HG03159 (cell line): ENCODE data around the gene TPD52L1.

Source experiments
- ATAC-seq: cut with Tn5 transposase; IDR thresholded peaks from one replicate; pipeline ENCODE4 v1.9.1; 2021; ENCODE audit warnings: mild to moderate bottlenecking, moderate library complexity; ENCODE audit not compliant: unreplicated experiment

The TPD52L1 gene

DNA sequence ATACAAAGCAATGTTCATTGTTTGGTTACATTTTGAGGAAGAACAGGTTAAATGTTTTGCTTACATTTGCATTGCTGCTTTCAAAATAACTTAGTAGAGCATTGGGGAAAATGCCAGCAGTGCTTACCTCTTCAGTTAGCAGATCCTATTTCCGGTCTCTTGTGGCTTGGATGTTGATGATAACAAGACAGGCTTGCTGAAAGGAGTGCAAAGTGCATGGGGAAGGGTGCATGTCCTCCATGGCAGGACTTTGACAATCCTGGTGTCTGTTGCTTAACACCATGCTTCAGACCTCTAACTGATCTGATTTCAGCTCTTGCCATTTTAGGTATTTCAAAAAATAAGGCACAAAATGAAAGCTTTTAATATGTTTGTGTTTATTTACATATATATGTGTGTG, 21.1 kb downstream of the TPD52L1 start:
- no peak for ATAC-seq

DNA sequence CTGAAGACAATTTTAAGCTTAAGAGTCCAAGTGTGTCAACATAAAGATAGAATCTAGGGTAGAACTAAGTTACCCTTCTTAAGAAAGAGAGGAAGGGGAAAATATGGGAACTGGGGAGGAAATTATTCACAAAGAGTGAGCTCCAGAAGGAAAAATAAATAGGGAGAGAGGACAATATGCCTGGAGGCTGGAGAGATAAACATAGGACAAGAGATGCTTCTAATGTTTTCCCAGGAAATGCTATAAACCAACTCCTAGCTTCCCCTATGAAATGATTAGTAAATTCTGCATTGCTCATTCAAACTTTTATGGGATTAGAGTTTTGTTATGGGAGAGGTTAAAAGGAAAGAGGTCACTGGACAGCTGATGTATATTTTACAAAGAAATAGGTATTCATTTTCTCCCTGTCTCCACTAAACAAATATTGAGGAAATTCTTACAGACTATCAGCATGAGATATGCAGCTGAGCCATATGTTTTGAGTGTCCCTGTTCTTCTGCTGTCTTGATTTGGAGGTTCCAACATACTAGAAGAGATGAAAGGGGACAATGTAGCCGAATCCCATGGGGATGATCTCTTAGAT, 22.0 kb downstream of the TPD52L1 start:
- no peak for ATAC-seq

DNA sequence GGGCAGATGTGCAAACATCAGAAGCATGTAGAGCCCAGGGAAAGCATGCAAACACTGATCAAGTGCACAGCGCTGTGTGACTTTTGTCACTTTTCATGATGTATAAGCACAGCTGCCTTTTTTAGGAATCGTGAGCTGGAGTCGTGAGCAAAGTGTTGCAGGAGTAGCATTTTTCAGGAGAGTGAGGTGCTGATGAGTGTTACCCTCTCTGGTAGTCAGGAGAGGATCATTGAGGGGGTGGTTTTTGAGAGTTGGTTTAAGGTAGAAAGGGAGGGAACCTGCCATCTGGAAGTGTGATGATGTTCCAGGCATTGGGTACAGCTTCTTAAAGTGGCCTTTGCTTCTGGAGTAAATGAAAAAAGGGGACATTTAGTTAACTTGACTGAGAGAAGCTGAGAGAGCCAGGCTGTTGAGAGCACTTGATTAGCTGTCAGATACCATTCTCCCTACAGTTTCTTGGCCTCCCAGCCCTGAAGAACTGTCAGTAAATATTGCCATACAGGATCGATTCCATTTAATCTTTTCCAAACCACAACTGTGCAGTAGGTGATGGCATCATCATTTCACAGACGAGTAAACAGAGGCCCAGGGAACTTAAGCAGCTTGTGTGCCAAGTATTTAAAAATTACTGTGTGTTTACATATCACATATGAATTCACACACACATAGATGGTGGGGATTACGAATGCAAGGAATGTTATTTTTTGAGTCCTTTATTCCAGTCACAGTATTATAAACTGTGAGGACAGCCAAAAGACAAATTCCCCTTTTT, 28.9 kb downstream of the TPD52L1 start:
- ATAC-seq: no peak

DNA sequence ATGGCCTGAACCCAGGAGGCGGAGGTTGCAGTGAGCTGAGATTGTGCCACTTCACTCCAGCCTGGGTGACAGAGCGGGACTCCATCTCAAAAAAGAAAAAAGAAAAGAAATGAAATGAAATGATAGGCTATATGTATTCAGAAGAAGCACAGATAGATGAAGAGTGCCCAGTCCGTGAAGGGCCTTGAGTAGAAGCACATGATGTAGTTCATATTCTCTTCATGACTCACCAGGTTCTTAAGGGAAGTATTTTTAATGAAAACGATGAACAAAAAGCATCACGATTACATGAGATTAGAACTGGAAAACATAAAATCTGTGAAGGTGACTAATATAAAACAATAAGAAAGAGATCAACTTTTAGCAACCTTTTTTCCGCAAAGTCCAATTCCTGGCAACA, 29.8 kb downstream of the TPD52L1 start:
- no peak for ATAC-seq

DNA sequence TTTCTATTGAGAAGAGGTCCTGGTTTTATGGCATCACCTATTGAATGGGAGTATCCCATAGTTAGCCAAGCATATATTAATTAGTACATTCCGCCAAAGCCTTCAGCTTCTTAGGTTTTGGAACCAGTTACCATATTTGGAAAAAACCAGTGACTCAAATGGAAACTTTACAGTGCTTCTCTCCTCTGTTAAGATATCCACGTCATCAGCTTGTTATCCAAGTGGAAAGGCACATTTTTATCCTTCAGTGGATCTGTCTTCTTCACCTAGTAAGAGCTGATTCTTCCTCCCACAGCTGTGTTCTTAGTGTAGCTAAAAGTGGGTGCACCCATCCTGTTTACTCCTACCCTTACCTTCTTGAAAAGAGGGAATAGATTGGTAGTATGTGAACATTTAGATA, 34.5 kb downstream of the TPD52L1 start:
- ATAC-seq: no peak

DNA sequence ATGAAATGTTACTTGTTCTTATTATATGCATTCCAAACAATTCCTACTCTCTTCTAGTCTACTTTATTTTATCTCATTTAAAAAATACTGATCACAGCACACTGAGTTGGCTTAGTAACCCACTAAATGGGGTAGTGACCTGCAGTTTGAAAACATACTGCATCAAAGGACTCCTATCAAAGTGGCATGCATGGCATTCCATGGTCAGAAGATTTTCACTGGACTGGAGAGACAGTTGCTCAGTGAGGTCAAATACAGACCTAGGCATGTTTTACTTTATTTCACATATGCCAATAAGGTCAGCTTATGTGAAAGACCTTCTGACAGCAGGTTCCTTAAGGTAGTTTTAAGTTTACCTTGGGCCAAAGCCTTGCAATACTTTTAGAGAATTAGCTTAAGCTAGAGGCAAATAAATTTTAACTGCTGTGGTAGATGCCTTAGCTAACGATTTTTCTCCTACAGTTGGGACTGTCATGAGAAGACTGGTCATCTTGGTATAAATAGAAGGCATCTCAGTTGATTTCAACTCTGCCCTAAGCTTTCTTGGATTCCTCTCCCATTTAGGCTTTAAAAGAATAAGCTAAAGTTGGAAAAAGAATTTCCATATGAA, 35.1 kb downstream of the TPD52L1 start:
- ATAC-seq: no peak

DNA sequence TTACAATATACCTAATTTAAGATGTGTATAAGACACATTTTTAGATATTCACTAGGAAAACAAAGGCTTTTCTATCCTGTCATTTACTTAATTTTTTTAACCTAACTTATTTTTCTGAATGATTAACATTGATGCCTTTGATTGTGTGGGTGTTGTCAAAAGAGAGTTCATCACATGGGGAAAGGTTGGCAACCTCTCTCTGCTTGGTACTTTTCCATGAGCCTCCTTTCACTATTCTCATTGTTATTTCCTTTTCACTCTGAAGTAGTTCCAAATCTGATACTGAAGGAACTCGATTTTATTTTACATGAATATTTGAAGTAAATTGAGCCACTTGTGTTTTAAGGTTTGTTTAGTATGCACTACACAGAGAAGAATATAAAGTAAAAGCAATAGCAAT, 35.9 kb downstream of the TPD52L1 start:
- ATAC-seq: no peak

DNA sequence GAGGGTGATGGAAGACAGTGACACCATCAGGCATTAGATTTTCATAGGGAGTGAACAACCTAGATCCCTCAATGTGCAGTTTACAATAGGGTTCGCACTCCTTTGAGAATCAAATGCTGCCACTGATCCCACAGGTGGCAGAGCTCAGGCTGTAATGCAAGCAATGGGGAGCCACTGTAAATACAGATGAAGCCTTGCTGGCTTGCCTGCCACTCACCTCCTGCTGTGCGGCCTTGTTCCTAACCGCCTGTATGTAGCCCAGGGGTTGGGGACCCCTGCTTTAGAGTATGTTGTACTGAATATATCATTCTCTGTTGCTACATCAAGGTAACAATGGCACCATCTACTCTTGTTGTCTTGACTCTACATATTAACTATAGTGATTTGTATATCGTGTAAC, 37.1 kb downstream of the TPD52L1 start:
- ATAC-seq: no peak

DNA sequence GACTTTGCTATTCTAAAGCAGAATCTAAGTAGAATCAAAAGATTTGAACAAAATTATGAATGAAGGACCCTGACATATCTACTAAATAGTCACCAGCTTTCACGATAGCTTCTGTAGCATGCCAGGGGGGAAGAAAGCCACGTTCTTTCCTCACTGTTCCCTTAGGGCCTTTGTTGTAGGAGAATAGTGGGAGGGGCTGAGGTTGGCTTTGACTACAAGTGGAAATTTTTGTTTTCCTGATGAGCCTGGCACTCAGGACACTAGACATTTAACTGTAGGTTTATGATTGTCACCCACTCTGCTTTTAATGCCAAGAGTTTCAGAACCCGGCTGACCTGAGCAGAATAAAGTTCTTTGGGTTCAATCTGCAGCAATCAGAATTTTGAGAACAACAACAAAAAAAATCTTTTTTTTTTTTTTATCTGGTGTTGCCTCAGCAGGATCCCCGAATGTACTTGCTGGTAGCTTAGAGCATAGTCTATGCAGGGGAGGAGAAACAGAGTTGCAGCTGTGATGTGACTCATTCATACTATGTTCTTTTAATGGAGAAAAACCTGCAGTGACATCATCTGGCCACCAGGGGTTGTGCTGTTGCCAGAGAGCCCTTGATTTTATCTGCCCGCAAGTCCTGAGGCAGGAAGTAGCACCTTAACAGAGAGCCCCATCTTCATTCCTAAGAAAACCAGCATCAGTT, 38.5 kb downstream of the TPD52L1 start:
- ATAC-seq: peak; percentile 99

DNA sequence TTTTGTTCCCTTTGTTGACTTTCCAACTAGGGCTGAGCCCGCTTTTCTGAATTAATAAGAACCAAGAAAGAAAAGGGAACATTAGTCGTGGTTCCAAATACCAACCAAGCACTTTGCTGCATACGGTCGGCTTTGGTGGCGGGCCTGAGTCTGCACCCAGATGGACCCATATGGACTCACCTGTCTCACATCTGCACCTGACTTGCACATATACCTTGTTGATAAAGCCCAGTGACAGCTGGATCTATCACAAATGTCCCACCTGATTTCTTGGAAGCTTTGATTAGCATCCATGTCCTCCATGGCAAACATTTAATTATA, 39.0 kb downstream of the TPD52L1 start:
- peak; percentile 14 for ATAC-seq

DNA sequence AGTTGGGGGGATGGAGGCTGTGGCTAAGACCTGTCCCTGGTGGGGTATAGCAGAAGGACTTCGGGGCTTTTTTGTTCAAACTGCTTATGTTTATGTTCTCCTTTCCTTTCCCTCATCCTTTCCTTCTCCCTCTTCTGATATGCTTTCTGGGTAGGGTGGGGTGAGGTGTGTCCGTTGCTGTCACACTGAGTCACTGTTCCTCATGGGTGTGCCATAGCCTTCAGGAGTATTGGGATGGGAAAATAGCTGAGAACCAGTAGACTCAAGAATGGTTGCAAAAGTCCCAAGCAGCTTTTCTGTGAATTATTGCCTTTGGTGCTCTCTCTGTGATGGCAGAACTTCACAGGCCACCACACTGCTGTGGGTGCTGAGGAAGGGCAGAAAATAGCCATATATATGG, 39.6 kb downstream of the TPD52L1 start:
- ATAC-seq: no peak

DNA sequence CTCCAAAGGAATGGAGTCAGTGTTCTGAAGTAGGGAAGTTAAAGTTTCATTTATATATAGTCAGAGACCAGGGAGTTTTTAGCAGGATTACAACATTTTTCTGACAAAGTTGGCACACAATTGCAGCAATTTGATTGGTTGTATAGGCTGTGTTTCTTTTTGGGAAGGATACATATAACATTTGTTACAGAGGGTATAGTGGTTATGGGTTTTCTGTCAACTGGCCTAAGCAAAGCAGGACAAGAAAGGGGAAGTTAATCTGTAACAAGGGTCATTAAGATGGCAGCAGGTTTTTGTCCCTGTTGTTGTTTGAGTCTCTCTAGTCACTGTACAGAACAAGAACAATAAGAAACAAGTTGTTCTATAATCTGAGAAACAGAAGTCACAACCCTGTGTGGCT, 41.4 kb downstream of the TPD52L1 start:
- ATAC-seq: no peak

DNA sequence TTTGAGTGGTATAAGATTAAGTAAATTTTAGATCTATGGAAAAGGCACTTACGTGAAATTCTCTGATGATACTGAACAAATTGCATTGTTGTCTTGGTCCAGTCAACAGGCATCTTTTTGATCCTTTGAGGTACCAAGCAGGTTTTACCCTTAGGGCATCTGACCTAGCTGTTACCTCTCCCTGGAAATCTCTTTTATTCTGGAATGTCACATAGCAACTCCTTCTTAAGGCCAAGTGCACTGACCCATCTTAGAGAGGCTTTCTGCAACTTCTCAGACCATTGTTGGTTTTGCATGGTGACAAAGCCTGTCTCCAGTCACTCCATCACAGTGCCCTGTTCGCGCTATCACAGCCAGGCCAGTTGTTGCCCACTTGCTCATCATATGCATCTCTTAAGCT, 42.0 kb downstream of the TPD52L1 start:
- ATAC-seq: no peak

DNA sequence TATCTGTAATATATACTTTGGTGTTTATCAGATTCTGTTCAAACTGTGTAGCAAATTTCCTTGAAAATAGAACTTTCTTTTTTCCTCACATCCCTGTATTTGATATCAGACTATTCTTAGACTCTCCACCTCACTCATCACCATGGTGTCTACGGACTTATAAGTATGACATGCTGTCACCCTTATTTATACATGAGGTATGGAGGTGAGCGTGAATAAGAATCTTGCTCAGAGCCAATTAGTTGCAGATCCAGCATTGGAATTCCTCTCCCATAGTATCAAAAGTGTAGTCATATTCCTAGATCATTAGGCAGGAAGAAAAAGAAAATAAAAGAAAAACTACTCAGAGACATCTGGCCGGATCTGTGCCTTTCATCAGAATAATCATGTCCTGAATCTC, 43.0 kb downstream of the TPD52L1 start:
- ATAC-seq: no peak

DNA sequence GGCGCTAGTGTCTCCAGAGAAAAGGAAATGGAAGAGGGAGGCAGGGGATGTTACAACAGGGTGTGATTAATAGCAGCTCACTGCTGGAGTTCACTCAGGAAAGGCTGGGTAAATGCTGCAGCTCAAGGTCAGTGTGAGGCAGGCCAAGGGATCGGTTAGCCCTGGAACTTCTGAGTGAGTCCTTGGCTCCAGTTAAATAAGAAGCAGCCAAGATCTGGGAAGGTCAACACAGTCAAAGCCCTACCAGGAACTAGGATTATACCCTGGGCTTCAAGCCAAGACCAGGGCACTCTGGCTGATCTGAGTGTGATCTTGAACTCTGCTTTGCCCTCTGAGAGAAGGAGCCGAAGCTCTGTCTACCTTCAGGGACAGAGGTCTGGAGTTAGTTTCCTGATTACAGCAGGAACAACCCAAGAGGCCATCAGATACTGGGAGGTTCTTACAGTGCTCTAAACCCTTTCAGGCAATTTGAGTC, 44.3 kb downstream of the TPD52L1 start:
- ATAC-seq: no peak

DNA sequence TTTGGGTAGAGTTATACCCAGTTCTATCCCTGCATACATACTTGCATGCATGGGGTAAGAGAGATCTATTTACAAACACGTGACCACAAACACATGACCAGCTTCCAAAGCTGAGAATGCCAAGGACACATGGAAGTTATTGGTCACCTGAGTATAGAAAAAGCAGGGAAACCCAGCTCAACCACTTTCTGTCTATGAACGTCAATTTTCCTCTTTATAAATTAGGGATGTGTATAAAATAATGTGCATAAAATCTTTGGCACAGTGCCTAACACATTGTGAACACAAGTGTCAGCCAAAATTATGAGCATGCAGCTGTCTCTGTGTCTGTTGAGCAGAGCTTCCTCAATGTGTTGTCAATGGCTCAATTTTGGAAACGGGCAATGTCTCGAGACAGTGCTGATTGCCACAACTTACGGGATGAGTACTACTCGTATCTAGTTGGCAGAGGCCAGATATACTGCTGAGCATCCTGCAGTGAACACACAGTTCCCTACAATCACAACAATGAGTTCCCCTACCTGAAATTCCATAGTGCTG, 44.9 kb downstream of the TPD52L1 start:
- ATAC-seq: no peak

DNA sequence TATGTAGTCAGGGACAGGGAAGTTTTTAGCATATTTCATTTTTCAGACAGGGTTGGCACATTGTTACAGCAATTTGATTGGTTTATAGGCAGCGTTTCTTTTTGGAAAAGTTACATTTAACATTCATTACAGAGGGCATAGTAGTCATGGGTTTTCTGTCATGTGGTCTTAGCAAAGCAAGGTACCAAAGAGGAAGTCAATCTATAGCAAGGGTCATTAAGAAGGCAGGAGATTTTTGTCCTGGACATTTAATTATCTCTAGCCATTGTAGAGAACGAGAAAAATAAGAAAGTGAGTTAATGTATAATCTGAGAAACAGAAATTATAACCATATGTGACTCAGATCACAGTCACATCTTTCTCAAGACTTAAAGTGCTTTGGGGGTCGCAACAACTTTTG, 47.4 kb downstream of the TPD52L1 start:
- no peak for ATAC-seq

DNA sequence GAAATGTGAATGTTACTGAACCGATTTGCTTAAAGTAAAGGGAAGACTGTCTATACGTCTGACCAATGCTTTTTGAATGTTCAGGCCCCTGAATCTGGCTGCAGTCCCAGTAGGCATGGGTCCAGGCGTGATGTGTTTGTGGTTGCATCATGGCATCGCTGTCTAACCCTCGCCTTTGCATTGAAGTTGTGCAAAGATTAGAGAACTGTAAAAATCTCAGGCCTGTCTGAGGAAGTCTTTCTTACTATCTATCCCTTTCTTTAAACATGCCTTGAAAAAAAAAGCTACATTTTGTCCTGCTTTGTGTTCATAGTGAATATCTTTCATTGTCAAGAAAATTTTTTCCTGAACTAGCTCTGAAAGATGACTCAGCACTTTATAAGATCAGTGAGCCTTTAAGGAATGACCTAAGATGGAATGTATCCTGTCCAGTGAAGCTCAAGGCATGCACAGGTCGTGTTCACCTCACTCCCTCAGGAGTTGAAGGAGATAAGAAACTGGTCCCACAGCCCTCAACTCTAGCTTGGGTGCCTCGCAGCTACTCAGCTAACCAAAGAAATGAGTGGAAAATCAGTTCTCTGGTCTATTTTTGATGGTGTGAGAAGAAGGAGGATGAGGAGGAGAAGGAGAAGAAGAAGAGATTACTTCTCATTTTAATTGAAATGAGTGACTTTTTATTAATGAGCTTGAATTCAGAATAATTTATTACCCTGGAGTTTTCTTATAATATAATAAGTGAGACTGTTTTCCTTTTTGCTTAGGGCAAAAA, 48.6 kb downstream of the TPD52L1 start:
- no peak for ATAC-seq

DNA sequence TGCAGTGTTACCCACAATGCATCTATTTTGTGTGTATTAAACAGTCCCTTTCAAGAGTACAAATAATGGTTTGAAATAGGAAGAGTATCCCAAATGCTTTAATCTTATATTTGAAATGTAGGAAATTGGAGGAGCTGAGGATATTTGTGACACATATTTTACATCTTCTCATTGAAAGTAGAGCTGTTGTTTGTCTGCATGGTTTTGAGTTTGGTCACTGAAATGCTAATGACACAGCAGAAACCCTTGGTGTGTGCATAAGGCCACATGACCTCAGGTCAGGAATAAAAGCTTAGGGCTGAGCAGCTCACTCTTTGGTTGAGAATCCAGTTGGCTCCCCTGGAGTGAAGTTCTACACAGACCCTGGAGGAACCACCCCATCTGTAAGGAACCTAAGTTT, 49.8 kb downstream of the TPD52L1 start:
- ATAC-seq: no peak

DNA sequence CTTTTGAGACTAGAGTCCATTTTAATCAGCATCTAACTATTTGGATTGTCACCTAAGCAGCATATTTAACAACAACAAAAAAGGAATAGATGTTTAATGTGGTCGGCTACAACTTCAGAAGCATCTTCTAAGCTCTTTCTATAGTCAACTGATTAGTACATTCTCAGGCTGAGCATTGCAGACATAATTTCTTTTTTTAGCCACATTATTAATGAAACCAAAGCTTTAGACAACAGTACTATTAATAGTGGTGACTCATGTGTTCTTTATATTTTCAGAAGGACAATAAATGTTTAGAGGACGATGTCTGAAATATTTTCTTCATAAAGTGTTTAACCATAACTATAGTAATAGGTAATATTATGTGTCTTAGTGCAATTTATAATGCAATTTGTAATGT, 52.4 kb downstream of the TPD52L1 start:
- ATAC-seq: no peak

DNA sequence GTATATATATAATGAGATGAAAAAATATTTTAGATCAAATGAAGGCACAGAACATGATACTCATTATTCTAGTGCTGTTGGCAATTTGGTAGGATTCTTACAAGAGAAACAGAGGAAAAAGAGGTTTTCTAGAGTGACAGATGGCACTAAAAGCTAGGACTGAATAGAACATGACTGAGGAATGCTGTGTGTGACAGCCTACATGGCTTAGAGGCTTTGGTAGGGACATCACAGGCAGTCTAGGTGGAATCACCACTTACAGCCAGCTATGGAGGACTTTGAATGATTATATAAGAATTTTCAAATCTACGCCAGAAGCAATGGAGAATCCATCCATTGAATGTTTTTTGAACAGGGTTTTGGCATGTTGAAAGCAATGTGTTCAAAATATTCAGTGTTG, 52.8 kb downstream of the TPD52L1 start:
- no peak for ATAC-seq
